DMS 273 treated with DMSO at 0.1 percent for 48 hours (cell line): ENCODE results near the gene KRT2.

Source experiments
- DNase-seq: peaks from one replicate; lab custom pipeline; 2025; lab: John Stamatoyannopoulos, UW

KRT2 gene

GRCh38 chr12:52651726-52652261 lies at the start of gene KRT2:
Gene KRT2, minus strand, starts transcription at chr12:52652211. Its CDS starts 69 bp downstream, at chr12:52652142.
- no peak for DNase-seq

DNA sequence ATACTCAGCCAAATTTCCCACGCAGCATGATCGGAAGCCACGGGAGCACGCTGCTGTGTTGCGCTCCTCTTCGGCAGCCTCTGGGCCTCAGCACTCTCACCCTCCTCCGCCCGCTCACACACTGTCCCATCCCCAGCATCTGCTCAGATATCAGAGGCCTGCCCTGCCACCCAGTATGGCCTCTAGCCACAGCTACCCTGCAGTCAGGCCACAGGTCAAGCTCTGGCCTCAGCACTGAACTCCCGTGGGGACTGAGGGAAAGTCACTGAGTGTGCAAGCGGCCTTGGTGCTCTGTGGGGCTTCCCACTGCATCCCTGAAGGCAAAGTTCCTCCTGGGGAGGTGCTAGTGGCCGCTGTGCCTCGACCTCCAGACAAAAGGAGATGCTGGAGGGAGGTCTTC lies 49.3 kb upstream of the KRT2 start:
- DNase-seq = no peak

DNA sequence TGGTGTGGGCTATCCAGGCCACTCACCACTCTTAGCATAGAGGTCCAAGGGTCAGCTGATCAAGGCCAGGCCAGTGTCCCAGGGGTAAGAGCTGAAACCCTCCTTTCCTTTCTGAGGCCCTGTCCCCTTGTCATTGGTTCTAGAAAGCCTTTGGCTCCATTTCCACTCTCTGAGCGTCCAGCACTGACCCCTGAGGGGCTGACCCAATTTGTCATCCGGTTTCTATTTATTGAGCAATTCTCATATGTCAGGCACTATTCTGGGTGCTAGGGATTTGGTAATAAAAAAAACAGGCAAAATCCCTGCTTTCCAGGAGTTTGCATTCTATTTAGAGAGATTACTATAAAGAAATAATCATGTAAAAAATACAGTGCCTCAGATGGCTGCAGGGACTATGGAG lies 47.9 kb upstream of the KRT2 start:
- no peak for DNase-seq

GRCh38 chr12:52699373-52699772 lies 47.4 kb upstream of the KRT2 start:
- DNase-seq = no peak

DNA sequence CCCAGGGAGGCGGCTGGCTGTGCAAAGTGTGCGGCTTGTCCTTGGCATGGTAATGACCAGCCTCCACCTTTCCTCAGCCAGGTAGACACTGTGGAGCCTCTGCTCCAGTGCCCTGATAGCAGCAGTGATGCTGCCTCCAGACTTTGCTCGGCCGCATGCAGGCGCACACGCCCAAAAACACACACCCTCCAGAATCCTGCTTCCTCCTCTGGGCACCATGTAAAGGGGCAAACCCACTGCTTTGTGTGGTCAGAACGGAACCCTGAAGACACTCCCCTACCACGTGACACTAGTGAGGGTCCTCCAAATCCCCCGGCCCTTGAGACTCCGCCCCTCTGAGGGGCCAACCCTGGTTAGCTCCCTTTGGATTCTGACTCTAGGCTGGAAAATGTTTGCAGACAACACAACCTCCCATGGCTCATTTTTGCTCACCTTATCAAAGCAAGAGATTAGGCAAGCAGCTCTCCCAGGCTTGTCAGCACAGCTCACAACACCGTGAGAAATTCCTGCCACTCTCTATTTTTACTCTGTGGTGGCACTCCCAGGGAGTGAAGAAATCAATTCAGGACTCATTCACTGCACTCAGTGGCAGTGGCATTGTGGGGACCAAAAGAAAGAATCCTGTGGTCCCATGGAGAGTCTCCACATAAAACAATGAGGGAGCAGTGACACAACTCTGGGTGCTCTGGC lies 46.8 kb upstream of the KRT2 start:
- no peak for DNase-seq

DNA sequence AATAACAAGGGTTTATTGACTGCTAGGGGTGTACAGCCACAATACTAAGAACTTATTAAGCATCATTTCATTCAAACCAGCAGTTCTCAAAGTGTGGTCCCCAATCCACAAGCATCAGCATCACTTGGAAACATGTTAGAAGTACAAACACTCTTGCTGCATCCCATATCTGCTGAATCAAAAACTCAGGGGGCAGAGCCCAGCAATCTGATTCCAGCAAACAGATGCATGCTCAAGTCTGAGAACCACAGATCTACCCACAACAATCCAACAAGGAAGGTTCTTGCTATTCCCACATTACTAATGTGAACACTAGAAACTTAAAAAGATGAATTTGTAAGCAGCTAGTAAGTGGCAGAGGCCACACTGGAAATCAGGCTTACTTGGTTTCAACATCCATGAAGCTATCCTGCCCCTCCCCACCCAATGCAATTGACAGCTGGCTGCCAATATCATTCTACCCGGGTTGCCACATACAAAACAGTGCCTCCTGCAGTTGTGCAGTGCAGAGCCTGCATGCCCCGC lies 45.1 kb upstream of the KRT2 start:
- no peak for DNase-seq

DNA sequence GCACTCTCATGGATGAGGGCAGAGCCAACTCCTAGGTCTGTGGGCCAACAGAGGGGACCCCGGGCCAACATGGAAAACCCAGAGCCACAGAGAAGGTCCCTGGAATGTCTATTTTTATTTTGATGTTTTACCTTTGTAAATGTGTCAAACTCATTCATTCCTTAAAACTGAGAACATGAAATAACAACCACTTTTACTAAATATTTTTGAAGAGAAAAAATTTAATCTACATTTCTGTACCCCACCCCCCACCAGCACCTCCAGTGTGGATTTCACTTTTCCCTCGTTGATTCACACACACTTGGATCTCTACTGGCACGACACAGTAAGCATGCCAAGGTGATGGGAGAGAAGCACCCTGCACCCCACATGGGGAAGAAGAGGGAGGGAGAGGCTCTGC lies 44.6 kb upstream of the KRT2 start:
- no peak for DNase-seq

- no peak for DNase-seq
Measured at GRCh38 chr12:52695039-52695438, 43.0 kb upstream of the KRT2 start.

- DNase-seq = no peak
Measured at GRCh38 chr12:52694151-52694550, 42.1 kb upstream of the KRT2 start.

- no peak for DNase-seq
Measured at GRCh38 chr12:52693261-52693660, 41.2 kb upstream of the KRT2 start.

- no peak for DNase-seq
Measured at GRCh38 chr12:52692254-52692653, 40.2 kb upstream of the KRT2 start.

DNA sequence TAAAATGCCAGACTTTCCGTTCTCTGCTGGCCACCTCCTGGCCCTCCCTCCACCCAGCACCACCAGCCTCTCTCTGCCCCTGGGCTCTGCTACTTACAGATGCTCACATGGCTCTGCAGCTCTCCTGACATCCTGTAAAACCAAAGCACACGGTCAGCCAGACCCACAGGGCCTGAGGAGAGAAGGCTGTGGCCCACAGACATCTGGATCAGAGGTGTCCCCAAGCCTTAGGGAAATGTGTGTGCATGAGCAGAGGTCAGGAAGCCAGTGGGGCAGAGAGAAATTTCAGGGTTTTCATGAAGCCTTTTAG lies 39.8 kb upstream of the KRT2 start:
- no peak for DNase-seq

GRCh38 chr12:52691076-52691840 lies 39.2 kb upstream of the KRT2 start:
- DNase-seq = no peak

GRCh38 chr12:52690351-52691075 lies 38.5 kb upstream of the KRT2 start:
- no peak for DNase-seq

DNA sequence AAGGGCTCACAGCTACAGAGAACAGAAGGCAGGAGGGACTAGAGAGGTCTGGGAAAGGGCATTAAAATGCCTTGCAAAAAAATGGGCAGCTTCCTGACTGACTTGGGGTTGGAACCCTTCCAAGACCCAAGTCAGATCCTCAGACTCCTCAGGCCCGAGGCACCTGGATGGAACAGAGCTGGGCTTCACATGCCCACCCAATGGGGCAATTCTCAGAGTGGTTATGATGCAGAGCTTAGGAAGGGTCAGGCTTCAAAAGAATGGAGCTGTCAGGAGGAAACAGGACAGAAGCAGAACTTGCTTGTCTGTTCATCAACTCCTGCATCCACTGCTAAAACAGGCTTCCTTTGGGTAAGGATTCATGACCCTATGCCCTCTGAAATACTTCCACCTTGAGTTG lies 37.9 kb upstream of the KRT2 start:
- no peak for DNase-seq

GRCh38 chr12:52689239-52689638 lies 37.2 kb upstream of the KRT2 start:
- DNase-seq = no peak

GRCh38 chr12:52688481-52688880 lies 36.5 kb upstream of the KRT2 start:
- DNase-seq = no peak

- no peak for DNase-seq
Measured at GRCh38 chr12:52687497-52688385, 35.7 kb upstream of the KRT2 start.

- DNase-seq = no peak
Measured at GRCh38 chr12:52686756-52687487, 34.9 kb upstream of the KRT2 start.

GRCh38 chr12:52686063-52686462 lies 34.1 kb upstream of the KRT2 start:
- no peak for DNase-seq

- DNase-seq = no peak
Measured at GRCh38 chr12:52685406-52685890, 33.4 kb upstream of the KRT2 start.
